Astrocyte (in vitro differentiated cells and primary cell): ENCODE measurements around the gene SPTBN1.

Experiments used
- CTCF ChIP-seq: IDR thresholded peaks from 2 replicates; pipeline ENCODE4 v1.5.1; 2011; ENCODE audit warnings: low read depth, mild to moderate bottlenecking, inconsistent platforms, low read length, moderate library complexity; ENCODE audit not compliant: insufficient read depth
- EZH2 ChIP-seq: IDR thresholded peaks from 2 replicates; pipeline ENCODE4 v1.6.1; 2012; ENCODE audit warnings: mild to moderate bottlenecking, low read length, inconsistent platforms; ENCODE audit not compliant: insufficient read depth

- TF ChIP-seq EZH2: no peak
- no peak for TF ChIP-seq CTCF
Observed at GRCh38 chr2:54435325-54436226, 20.6 kb upstream of the SPTBN1 start.
